DOHH2 (cell line): ENCODE data around the gene HTR4.

Experiments
- CTCF ChIP-seq: fragments of 200-600 bp; sonication (generic); IDR thresholded peaks from one replicate; pipeline ENCODE4 v1.5.1; 2014; ENCODE audit warnings: antibody characterized with exemption, mild to moderate bottlenecking, low read depth, low read length; ENCODE audit not compliant: poor library complexity, severe bottlenecking
- EZH2phosphoT487 ChIP-seq: fragments of 200-600 bp; sonication (generic); IDR thresholded peaks from 2 replicates; pipeline ENCODE4 v1.6.1; 2017; ENCODE audit warnings: borderline replicate concordance, mild to moderate bottlenecking, antibody characterized with exemption, low read length, moderate library complexity, mixed read lengths

- TF ChIP-seq CTCF, result no peak
- TF ChIP-seq EZH2phosphoT487, result no peak
These were observed 28.2 kb downstream of the HTR4 start for GRCh38 chr5:148626081-148626613.
